HG02884 (cell line): ENCODE results near the gene VAT1L.
"Not testable (repeated sequence)": the region's sequence is repeated elsewhere in the genome, so short reads cannot be mapped to it uniquely, and the experiment has no call there.

ENCODE experiments used
- ATAC-seq: cut with Tn5 transposase; IDR thresholded peaks from one replicate; pipeline ENCODE4 v1.9.1; 2021; ENCODE audit warnings: mild to moderate bottlenecking, moderate library complexity; ENCODE audit not compliant: unreplicated experiment

VAT1L gene

GRCh38 chr16:77947590-77947989, 159.2 kb downstream of the VAT1L start:
- not testable (repeated sequence) for ATAC-seq

GRCh38 chr16:77948835-77949234, 160.5 kb downstream of the VAT1L start:
- ATAC-seq, result no peak

- no peak for ATAC-seq
These were observed 161.1 kb downstream of the VAT1L start for GRCh38 chr16:77949445-77949844.

- no peak for ATAC-seq
These were observed 163.4 kb downstream of the VAT1L start for GRCh38 chr16:77951788-77952187.

- no peak for ATAC-seq
These were observed 166.8 kb downstream of the VAT1L start for GRCh38 chr16:77955127-77955526.

- ATAC-seq, result no peak
These were observed 167.9 kb downstream of the VAT1L start for GRCh38 chr16:77956231-77956630.

GRCh38 chr16:77960766-77961165, 172.4 kb downstream of the VAT1L start:
- ATAC-seq, result no peak

GRCh38 chr16:77961814-77962213, 173.4 kb downstream of the VAT1L start:
- ATAC-seq, result no peak

GRCh38 chr16:77962689-77963088, 174.3 kb downstream of the VAT1L start:
- no peak for ATAC-seq

- no peak for ATAC-seq
These were observed 175.1 kb downstream of the VAT1L start for GRCh38 chr16:77963185-77964044.

GRCh38 chr16:77965346-77965745, 177.0 kb downstream of the VAT1L start:
- ATAC-seq, result no peak

GRCh38 chr16:77967054-77967904, 178.9 kb downstream of the VAT1L start:
- ATAC-seq, result no peak

- no peak for ATAC-seq
These were observed 181.5 kb downstream of the VAT1L start for GRCh38 chr16:77969861-77970260.

GRCh38 chr16:77970371-77970770, 182.0 kb downstream of the VAT1L start:
- no peak for ATAC-seq

GRCh38 chr16:77971306-77972061, 183.1 kb downstream of the VAT1L start:
- ATAC-seq, result no peak

- no peak for ATAC-seq
These were observed 183.7 kb downstream of the VAT1L start for GRCh38 chr16:77972062-77972392.

GRCh38 chr16:77974883-77975282, 186.5 kb downstream of the VAT1L start:
- no peak for ATAC-seq

GRCh38 chr16:77975942-77976341, 187.6 kb downstream of the VAT1L start:
- ATAC-seq, result no peak

- no peak for ATAC-seq
These were observed 189.0 kb downstream of the VAT1L start for GRCh38 chr16:77977339-77977738.

GRCh38 chr16:77985111-77985510, 196.7 kb downstream of the VAT1L start:
- no peak for ATAC-seq

GRCh38 chr16:77986011-77986740, 197.8 kb downstream of the VAT1L start:
- no peak for ATAC-seq
